Sigmoid colon (tissue), 4 donors: ENCODE data around the gene MARS1.

ENCODE experiments used
- CTCF ChIP-seq, 4 experiments: fragments of 450-650 bp in 3 of 4; fragments of 200-600 bp in 1 of 4; IDR thresholded peaks; one replicate each; pipeline ENCODE4 v1.5.1; 2016 to 2019; ENCODE audit warnings: antibody characterized with exemption in 4 of 4, mild to moderate bottlenecking in 3 of 4, moderate library complexity in 2 of 4
- EP300 ChIP-seq, 4 donors: sonication (generic); formaldehyde crosslinking; IDR thresholded peaks; one replicate each; pipeline ENCODE4 v1.6.1; 2017; ENCODE audit warnings: antibody characterized with exemption in 4 of 4
- POLR2A ChIP-seq, 2 donors: fragments of 450-650 bp; IDR thresholded peaks; one replicate each; pipeline ENCODE4 v1.6.1; 2016; ENCODE audit warnings: antibody characterized with exemption in 2 of 2, mild to moderate bottlenecking in 2 of 2, moderate library complexity in 2 of 2

DNA sequence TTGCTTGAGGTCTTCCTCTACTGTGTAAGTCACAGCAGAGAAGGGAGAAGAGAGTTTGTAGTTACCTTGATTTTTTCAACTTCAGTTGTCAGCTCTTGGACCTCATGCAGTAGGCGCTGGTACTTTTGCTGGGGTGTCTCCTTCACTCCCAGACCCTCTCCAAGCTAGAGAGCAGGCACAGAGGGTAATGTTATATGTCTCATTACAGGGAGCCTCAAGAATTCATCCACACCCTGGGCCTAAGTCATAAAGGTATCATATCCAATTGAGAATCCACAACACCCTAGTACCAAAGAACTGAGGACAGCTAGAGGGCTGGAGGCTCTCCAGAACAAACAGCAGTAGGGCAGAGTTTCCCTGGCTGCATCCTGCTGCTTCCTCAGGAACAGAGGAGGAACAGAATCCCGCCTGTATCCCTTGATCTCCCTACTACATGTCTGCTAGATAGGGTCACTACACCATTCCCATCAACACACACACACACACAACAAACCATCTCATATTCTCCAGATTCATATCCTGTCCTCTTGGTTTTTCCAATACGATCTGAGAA lies 47.2 kb downstream of the MARS1 start:
- TF ChIP-seq CTCF (IDR thresholded peaks at IDR 0.05) (no peak), EP300 (IDR thresholded peaks at IDR 0.05) (no peak), POLR2A (IDR thresholded peaks at IDR 0.05) (no peak)
